ENCODE results near the gene SCAPER. TPM values are rescaled to one million over a fixed set of nuclear protein-coding genes. Genes with fewer than 3 reads are reported as not detected.

The SCAPER gene
- total RNA-seq, 1 donor from 2014 or later, result 10.6 TPM

GRCh38 chr15:76664411-76664810, 240.7 kb downstream of the SCAPER start:
- no peak for DNase-seq

DNA sequence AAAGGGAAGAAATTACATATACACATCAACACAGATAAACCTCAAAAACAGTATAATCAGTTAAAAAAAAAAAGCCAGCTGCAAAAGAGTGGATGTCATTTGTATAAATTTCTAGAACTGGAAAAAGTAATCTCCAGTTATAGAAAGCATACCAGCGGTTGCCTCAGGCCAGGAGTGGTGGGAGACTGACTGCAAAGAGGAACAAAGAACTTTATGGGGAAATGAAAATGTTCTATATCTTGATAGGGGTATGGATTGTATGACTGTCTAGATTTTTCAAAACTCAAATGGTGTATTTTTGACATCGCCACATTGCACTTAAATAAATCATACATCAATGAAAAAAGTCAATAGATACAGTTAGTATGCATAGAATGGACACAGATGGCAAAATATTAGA, 241.6 kb downstream of the SCAPER start:
- no peak for DNase-seq

GRCh38 chr15:76648732-76649444, 256.3 kb downstream of the SCAPER start:
- no peak for DNase-seq

GRCh38 chr15:76647612-76648011, 257.5 kb downstream of the SCAPER start:
- no peak for DNase-seq

- no peak for DNase-seq
Measured at GRCh38 chr15:76644646-76645045, 260.5 kb downstream of the SCAPER start.

GRCh38 chr15:76642671-76643070, 262.5 kb downstream of the SCAPER start:
- peak; percentile 22 for DNase-seq

DNA sequence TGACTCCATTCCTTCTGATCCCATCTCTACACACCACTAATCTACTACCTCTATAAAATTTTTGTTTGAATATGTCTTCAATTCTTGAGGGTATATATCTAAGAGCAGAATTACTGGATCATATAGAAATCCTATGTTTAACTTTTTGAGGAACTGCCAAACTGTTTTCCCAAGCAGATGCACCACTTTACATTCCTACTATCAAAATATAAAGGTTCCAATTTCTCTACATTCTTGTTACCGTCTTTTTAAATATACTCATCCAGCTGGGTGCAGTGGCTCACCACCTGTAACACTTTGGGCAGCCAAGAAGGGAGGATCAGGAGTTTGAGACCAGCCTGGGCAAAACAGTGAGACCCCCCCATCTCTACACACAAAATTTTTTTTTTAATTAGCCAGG, 268.0 kb downstream of the SCAPER start:
- no peak for DNase-seq

DNA sequence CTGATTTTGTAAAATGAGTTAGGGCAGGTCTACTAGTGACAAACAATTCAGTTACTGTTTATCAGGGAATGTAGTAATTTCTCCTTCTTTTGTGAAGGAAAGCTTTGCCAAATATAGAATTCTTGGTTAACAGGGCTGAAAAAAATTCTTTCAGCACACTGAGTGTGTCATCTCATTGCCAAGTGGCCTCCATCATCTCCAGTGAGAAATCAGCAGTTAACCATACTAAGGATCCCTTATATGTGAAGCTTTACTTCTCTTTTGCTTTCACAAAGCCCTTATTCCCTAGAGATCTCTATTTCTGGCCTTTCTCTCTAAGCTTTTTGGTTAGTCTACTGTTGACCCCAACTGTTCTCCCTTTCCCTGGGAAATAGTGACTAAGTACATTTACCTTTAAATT, 269.1 kb downstream of the SCAPER start:
- peak; percentile 1 for DNase-seq

- DNase-seq, result peak; percentile 58
Measured at GRCh38 chr15:76626611-76627010, 278.5 kb downstream of the SCAPER start.

DNA sequence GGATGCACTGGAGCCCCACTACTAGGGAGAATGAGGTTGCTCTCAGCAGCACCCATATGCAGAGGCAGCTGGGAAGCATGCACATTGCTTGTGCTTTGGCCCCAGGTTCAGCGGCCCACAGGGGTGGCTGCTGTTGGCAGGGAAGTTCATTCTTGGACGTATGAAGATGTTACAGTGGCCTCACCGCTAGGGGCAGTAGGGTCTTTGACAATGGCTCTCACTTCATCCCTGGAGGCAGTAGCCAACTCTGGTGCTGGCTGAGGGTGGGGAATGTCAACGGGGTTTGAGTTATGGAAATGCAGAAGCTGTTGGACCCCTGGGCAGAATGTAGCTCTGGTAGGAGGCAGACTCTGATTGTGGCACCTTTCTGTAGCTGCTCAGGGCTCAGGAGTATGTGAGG, 279.9 kb downstream of the SCAPER start:
- no peak for DNase-seq

DNA sequence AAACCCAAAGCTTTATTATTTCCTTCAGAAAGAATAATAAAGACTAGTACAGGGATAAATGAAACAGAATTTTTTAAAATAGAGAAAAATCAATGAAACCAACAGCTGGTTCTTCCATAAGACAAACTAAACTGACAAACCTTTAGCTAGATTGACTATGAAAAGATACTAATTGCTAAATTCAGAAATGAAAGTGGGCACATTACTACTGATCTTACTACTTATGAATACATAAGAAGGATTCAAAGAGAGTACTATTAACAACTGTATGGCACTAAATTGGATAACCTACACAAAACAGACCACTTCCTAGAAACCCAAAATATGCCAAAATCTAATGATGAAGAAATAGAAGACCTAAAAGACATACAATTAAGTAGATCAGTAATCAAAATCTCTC, 290.4 kb downstream of the SCAPER start:
- no peak for DNase-seq

DNA sequence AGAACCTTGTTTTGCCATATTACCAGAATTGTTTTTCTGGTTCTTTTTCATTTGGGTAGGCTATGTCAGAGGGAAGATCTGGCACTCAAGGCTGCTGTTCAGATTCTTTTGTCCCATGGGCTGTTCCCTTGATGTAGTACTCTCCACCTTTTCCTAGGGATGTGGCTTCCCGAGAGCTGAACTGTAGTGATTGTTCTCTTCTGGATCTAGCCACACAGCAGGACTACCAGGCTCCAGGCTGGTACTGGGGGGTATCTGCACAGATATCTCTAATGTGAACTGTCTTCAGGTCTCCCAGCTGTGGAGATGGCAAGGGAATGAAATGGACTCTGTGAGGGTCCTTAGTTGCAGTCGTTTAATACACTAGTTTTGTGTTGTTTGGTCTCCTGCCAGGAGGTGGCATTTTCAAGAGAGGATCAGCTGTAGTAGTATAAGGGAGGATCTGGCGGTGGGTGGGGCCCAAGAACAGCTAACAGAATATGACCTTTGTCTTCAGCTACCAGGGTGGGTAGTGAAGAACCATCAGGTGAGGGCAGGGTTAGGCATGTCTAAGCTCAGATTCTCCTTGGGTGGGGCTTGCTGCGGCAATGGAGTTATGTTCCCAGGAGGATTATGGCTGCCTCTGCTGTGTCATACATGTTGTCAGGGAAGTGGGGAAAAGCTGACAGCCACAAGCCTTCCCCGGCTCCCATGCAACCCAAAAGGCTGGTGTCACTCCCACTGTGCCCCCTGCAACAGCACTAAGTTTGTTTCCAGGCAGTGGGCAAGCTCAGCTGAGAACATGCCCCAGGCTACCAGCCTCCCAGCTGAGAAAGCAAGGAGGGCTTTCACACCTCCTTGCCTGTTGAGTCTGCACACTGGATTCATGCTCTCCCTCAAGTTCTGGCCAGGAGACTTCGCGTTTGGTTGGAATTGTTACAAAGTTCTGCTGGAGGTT, 316.1 kb downstream of the SCAPER start:
- no peak for DNase-seq

DNA sequence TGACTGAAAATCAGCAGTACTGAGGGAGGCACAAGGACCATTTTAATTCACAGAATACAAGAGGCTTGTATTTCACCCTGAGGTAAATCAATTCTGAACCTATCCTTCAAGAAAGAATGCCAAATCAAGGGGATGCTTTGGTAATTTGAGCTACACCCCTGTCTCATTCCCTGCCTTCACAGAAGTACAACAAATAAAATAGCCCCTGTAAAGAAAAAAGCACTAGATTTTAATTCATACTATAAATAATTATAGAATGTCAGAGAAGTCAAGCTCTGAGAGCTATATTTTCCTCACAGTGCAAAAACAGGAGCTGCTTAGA, 319.6 kb downstream of the SCAPER start:
- DNase-seq, result no peak

DNA sequence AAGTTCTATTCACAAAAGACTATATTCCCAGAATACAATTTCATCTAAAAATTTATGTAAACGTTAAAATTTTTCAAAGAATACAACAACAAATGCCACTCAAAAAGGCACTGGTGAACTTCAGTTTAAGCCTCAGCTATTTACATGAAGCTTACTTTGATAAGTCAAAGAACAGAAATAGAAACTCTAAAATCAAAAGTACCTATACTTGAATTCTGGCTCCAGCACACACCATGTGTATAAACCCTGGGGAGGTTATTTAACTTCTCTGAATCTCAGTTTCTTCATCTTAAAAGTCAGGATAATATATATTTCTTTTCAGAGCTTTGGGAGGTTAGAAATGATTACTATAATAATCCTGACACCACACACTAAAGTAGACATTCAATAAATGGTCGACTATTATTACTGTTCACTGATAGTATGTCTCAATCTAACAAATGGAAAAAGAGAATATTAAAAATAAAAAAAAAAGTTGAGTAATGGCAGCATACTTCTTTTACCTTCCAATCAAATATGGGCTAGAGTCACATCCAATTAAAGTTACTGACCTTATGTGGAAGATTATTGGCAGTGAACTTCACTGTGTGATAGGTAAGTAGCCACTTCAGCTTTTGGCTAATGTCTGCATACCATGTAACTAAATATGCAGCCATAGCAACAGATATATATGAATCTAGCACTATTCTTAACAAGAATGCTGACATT, 320.1 kb downstream of the SCAPER start:
- no peak for DNase-seq

DNA sequence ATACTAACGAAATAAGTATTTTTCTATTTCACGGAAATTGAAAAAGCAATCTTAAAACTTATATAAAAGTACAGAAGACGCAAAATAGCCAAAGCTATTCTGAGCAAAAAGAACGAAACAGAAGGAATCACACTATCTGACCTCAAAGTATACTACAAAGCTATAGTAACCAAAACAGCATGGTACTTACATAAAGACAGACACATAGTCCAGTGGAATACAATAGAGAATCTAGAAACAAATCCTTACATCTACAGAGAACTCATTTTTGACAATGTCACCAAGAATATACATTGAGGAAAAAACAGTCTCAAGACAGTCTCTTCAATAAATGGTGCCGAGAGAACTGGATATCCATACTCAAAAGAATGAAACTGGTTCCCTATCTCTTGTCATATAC, 322.6 kb downstream of the SCAPER start:
- no peak for DNase-seq

- no peak for DNase-seq
Measured at GRCh38 chr15:76577879-76578512, 327.1 kb downstream of the SCAPER start.

DNA sequence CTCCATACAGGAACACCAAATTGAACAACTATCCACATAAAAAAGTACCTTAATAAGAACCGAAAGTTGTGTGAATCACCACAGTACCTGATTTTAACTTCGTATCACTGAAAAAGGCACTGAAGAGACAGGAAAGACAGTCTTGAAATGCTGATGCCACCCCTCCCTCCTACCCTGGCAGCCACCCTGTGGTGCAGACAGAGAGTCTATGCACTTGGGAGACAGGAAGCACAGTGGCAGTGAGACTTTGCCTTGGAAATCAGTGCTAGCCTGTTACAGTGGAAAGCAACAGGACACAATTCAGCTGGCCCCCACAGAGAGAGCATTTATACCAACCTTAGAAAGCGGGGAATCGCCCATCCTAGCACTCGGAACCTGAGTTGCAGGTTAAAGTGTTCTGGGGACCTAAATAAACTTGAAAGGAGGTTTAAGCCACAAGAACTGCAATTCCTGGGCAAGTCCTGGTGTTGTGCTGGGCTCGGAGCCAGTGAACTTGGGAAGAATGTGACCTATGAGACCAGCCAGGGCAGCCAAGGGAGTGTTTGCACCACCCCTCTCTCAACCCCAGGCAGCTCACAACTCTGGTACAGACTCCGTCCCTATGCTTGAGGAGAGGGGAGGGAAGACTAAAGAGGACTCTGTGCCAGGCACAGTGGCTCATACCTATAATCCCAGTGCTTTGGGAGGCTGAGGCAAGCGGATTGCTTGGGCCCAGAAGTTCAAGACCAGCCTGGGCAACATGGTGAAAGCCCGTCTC, 328.4 kb downstream of the SCAPER start:
- peak; percentile 52 for DNase-seq

DNA sequence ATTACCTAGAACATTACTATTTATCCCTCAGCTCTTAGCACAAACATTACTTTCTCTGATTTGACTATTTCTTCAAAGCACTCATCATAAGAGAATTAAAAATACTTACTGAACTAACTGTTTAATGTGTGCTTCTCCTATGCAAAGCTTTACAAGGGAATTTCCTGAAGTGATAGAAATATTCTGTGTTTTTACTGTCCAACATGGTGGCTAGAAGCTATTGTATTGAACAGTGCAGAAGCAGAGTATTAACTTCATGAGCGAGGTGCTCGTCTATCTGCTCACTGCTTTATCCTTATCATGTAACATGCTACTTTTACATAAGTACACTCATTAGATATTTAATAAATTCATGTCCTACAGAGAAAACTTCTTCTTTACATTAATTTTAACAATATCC, 329.5 kb downstream of the SCAPER start:
- DNase-seq, result no peak

- no peak for DNase-seq
Measured at GRCh38 chr15:76575274-76575673, 329.9 kb downstream of the SCAPER start.

DNA sequence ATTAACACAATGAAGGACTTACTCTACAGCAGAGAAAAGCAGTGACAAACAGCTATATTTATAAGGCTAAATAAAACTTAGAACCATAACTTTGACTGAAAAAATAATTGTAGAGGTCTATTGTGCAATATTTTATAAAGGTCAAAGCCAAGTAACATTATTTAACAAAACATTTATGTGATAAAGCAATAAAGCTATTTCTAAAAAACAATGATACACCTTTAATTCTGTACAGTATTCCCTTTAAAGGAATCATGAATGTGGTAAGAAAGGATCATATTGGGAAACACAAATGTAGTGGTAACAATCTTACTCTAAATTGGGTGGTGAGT, 332.2 kb downstream of the SCAPER start:
- DNase-seq, result no peak

DNA sequence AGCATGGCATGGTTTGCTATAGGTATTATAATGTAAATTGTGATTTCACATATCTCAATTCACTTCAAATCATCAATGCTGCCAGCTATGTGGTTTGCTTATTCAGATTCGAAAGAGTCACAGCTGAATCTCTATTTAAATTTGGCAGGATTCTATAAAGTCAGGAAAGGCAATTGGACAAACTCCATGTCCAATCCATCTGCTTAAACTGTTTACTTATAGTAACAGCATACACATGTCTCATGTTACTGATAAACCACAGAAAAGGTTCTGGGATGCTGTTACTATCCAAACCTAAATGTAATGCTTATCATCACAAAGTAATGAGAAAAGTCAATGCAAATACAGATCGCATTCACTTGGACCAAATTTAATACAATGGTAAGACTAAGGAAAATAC, 338.9 kb downstream of the SCAPER start:
- no peak for DNase-seq

- DNase-seq, result no peak
Measured at GRCh38 chr15:76565366-76565765, 339.8 kb downstream of the SCAPER start.

All from dermis blood vessel endothelial cell (primary cell).